Hair follicular keratinocyte (primary cell): ENCODE results near the gene FLT3. TPM values are rescaled to one million over a fixed set of nuclear protein-coding genes. Genes with fewer than 3 reads are reported as not detected.

ENCODE experiments used
- total RNA-seq: library from RNA; depleted of rRNA; stranded (reverse); fragments of >200 nt; gene quantifications from 2 replicates; pipeline ENCODE4 v1.2.3, GENCODE V29; 2015

Gene FLT3
- not detected in 2 replicates for total RNA-seq

GRCh38 chr13:28100150-28101121, at the start of gene FLT3:
FLT3 (minus strand) TSS chr13:28100576; CDS start chr13:28100510, 66 bp downstream.

GRCh38 chr13:28138012-28138755, 37.8 kb upstream of the FLT3 start, which contains the start of gene PAN3:
PAN3 (plus strand) TSS chr13:28138545; CDS start chr13:28138658, 113 bp downstream.

DNA sequence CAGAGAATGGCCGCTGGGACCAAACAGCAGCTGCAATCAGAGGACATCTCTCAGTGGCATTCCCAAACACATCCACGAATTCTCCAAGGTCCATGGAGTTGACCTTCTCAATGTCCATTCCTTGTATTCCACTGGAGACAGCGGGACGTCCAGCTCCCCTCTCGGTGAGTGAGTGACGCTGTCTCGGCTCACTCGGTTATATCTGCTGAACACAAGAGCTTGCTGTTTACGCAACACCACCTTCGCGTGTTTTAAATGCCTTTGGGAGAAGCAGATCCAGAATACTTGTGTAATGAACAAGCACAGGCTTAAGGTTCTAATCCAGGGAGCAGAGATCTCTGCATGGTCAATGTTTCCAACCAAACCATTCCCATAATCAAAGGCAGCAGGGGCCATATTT, 111.9 kb downstream of the FLT3 start, which contains the start of gene URAD:
Gene URAD, minus strand, starts transcription at position 174 of the 400 bp plus-strand sequence. Its CDS starts 56 bp downstream, at position 118.

GRCh38 chr13:27969082-27969865, 131.1 kb downstream of the FLT3 start, which contains the start of gene CDX2:
CDX2 (minus strand) TSS chr13:27969315; CDS start chr13:27969006, 309 bp downstream.

Other genes with a start within 250 kb of the FLT3 start
- not detected in 2 replicates for gene PDX1, start 180.6 kb downstream of the FLT3 start, total RNA-seq
- gene CDX2, start 131.3 kb downstream of the FLT3 start, total RNA-seq, result not detected in 2 replicates
- gene URAD, start 111.9 kb downstream of the FLT3 start, total RNA-seq, result not detected in 2 replicates
- 10.2 and 15.1 TPM in 2 replicates for gene PAN3, start 38.0 kb upstream of the FLT3 start, total RNA-seq